ENCODE measurements around the gene BAHCC1.

DNA sequence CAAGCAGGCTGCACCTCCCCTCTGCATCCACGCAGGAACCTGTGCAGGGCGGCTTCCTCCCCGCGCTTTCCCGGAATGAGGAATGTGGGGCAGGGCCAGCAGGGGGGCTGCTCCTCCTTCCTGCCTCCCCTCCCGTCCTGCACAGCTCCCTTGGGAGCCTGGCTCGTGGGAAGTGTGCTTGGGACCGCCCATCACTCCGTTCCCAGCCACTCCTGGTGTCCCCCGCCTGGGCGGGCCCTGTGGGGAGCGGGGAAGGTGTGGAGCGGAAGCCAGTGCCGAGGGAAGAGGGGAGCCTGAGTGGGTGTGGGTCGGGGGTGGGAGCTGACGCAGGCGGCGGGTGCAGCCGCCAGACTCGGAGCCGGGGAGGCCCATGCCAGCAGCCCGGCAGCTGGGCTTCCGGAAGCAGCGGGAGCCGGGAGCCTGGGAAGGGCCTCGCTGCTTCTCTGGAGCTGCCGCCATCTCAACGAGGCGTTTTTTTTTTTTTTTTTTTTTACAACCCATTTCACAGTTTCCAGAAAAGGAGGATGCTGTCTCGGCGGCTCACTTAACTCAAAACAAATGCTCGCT is 24.1 kb downstream of the BAHCC1 start:
- TF ChIP-seq, protein P1, sequence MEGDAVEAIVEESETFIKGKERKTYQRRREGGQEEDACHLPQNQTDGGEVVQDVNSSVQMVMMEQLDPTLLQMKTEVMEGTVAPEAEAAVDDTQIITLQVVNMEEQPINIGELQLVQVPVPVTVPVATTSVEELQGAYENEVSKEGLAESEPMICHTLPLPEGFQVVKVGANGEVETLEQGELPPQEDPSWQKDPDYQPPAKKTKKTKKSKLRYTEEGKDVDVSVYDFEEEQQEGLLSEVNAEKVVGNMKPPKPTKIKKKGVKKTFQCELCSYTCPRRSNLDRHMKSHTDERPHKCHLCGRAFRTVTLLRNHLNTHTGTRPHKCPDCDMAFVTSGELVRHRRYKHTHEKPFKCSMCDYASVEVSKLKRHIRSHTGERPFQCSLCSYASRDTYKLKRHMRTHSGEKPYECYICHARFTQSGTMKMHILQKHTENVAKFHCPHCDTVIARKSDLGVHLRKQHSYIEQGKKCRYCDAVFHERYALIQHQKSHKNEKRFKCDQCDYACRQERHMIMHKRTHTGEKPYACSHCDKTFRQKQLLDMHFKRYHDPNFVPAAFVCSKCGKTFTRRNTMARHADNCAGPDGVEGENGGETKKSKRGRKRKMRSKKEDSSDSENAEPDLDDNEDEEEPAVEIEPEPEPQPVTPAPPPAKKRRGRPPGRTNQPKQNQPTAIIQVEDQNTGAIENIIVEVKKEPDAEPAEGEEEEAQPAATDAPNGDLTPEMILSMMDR (IDR thresholded peaks at IDR 0.05; ENCODE audit: extremely low read depth in 1 of 2, insufficient read depth in 1 of 2, low read depth in 1 of 2, low read length in 2 of 2): no peak
- peak; percentile 61 for TF ChIP-seq POLR2A (IDR thresholded peaks at IDR 0.05; ENCODE audit: low read depth, low read length)
- no peak for TF ChIP-seq EZH2 (IDR thresholded peaks at IDR 0.05; ENCODE audit: borderline replicate concordance, low read depth, low read length, severe bottlenecking)
- no peak for TF ChIP-seq FOS (IDR thresholded peaks at IDR 0.05; ENCODE audit: borderline replicate concordance, insufficient read depth, low read length)
- peak; percentile 64 for TF ChIP-seq POLR2AphosphoS5 (IDR thresholded peaks at IDR 0.05; ENCODE audit: insufficient read depth, low read depth, low read length)
- TF ChIP-seq JUN (IDR thresholded peaks at IDR 0.05; ENCODE audit: borderline replicate concordance, insufficient read depth, insufficient read length, low read depth): no peak
- TF ChIP-seq MYC (IDR thresholded peaks at IDR 0.05; ENCODE audit: low read depth, low read length): no peak
- TF ChIP-seq GATA2 (IDR thresholded peaks at IDR 0.05; ENCODE audit: insufficient read depth, insufficient read length, low read depth, low read length): no peak

Measured in endothelial cell of umbilical vein (primary cell).